GM21423 (cell line): ENCODE results near the gene AHNAK2.
"Not testable (repeated sequence)": the region's sequence is repeated elsewhere in the genome, so short reads cannot be mapped to it uniquely, and the experiment has no call there.

Experiments
- ATAC-seq: cut with Tn5 transposase; IDR thresholded peaks from one replicate; pipeline ENCODE4 v1.9.1; 2021; ENCODE audit warnings: mild to moderate bottlenecking, moderate library complexity; ENCODE audit not compliant: unreplicated experiment

AHNAK2 gene

DNA sequence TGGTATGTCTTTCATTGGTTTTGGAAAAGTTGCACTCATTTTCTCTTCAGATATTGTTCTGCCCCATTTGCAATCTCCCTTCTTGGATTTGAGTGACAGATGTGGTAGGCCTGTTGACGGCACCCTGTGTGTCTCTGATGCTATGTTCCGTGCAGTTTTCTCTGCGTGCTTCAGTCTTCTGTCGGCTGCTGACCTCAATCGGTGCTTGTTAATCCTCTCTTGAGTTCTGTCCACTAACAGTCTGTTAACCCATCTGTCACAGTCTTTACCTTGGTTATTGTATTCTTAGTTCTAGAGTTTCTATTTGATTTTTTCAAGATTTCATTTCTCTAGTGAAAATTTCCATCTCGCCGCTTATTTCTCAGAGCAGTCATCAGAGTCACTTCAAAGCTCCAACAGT lies 74.2 kb downstream of the AHNAK2 start:
- ATAC-seq = no peak

DNA sequence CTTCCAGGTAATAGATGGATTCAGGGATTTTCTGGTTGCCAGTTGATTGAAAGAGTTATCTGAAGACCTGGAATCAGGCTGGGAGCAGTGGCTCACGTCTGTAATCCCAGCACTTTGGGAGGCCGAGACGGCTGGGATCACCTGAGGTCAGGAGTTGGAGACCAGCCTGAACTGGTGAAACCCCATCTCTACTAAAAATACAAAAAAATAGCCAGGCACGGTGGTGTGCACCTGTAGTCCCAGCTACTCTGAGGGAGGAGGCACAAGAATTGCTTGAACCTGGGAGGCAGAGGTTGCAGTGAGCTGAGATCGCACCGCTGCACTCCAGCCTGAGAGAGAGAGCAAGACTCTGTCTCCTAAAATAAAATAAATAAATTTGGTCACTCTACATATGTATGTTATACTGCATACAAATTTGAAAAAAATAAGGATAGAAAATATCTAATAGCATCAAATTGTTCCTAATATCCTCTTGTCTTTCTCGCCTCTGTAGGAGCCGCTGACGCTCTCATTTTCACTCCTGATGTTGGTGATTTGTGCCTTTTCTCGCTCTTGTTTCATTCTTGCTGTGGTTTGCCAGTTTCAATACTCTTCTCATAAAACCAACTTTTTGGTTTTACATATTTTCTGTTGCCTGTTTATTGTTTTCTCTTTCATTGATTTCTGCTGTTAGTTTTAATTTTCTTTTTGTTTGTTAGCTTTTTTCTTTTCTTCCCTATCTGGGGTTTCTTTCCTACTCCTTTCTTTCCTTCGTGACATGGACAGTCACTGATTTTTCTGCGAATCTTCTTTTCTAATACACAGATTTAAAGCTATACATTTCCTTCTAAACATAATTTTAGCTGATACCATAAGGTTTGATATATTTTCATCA lies 77.3 kb downstream of the AHNAK2 start:
- no peak for ATAC-seq

DNA sequence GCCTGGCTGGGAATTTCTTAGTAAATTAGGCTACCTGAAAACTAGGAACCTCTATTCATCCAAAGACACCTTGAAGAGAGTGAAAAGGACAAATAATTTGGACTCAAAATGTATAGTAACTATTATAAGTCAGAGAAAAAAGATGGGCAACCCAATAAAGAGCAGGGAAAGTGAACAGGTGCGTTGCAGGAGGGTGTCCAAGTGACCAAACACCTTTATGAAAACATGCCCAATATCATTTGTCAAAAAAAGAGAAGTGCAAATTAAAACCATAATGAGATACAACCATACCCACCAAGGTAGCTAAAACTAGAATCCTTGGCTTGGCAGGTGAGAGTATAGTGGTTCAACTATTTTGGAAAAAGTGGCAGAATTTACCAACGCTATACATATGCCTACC lies 78.4 kb downstream of the AHNAK2 start:
- ATAC-seq = no peak

DNA sequence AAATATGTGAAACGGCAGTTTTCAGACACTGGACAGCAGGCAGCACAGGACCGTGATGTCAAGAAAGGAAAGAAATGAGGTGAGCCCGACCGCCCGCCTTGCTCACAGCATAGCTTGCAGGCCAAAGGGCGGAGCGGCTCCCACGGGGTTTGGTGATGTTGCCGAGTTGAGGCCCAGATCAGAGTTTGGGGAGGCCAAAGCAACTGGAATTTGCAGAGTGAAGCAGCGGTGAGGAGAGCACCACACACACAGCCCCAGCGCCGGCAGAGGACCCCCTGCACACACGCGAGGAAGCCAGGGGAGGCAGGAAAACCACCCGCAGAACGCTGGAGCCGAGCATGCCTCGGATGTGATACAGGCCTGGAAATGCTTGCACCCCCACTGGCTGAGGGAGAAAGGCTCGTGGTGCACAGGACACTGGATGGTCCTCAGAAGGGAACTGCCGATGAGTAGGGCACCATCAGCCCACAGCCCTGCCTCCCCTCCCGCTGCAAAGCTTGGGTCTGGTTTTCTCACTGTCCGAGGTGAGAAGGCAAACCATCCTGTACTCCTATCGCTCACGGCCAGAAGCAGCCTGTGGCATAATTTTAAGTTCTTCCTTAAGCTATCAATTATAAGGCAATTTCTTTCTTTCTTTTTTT lies 79.2 kb downstream of the AHNAK2 start:
- ATAC-seq = no peak

DNA sequence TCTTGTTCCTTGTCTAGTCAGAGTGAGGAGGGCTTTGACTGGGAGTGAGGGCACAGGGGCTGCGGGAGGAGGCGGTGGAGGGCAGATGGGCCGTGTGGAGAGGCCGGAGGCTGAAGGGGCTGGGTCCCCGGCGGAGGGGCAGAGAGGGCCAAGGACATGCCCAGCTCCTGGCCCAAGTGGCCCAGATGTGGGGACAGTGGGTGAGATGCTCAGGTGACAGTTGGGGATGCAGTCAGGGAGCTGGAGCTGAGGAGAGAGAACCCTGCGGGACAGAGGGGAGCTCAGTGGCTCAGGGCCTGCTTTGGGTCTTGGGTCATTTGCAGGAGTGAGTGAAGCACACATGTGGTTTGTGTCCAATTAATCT lies 80.0 kb downstream of the AHNAK2 start:
- no peak for ATAC-seq

DNA sequence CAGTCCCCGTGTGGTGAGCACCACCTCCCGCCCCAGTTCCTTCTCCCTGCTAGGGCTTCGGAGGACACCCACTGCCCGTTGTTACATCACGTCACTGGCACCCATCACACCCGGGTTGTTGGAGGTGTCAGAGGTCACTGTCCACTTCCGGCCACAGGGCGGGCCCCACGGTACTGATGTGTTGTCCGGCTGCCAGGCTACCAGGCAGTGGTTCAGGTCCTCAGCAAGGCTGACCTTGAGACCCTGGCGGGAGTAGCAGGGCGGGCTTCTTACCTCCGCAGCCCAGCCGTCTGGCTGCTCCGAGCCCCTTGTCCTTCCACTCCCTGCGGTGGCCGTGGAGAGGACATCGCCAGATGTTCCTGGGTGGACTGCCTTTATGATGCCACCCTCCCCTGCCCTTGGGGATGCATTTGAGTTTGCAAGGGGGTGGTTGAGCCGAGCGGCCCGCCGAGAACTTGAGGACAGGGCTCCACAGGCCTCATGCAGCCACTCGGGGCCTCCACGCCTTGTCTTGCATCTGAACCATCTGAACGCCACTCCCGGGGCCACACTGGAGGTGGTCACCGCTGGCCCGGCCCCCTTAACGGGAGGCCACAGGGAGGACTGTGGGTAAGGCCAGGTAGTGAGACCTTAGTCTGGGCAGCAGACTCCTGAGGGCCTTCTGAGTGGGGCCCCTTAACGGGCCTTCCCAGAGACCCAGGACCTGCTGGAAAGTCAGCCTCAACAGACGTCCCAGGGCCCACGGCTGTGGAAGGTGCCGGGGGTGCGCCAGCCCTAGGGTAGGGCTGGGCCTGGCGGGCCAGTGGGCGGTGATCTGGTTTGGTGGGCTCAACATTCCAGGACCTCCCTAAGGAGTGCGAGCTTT lies 80.6 kb downstream of the AHNAK2 start:
- no peak for ATAC-seq

DNA sequence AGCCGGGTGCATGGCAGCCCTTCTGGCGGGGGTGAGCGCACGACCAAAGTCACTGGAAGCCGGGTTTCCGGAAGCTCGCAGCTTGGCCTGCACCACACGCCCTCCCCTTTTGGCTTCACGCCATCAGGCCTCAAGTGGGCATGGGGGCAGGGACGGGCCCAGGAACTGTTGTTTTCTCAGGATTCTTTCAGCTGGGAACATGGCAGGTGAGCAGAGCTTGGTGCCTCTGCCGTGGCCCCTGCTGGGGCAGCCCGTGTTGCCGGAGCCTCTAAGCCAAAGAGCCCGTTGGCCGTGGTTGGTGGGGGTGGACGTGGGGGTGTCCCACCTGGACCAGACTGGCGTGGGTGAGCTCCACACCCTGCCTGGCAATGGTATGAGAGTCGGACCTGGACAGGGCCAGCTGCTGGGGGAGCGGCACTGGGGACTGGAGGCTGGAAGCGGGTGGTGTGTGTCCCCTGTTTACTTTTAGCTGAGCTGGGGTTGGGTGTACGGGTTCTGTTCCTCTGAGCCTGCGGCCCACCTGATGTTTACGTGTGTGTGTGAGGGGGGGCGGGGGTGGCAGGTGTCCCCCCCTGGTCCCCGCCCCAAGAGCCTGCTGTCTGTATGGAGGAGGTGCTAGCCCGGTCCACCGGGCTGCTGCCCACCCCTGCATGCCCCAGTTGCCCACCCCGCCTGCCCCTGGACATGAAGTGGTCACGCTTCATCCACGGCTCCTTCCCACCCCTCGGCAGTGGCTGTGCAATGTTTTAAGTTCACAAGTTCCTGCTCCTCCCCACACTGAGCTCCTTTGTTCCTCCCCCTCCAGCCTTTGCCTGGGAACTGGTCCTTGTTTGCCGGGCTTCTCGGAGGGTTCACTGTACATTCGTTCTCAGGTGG lies 82.2 kb downstream of the AHNAK2 start:
- no peak for ATAC-seq

DNA sequence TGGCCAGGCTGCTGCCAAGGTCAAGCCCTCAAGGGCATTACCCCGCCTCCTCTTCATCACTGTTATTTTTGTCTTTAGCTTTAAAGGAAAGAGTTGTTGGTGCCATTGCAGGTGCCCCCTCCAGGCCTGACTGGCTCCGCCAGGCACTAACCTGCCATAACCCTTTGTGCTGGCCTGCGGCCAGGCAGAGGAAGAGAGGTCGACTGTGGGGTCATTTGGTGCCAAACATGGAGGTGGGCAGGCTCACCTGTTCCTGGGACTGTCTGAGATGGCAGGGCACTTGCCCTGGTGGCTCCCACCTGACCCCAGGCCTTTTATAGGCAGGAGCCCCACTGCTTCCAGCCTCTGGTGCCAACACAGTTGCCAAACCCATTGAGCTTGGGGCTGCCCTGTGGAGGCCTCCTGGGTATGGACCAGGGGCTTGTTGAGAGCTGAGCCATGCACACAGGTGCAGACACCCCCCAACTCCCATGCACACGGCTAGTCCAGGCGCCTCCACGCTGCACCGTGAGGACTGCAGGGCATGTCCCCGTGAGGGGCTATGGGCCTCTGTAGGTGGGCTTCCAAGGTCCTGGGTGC lies 82.9 kb downstream of the AHNAK2 start:
- no peak for ATAC-seq

DNA sequence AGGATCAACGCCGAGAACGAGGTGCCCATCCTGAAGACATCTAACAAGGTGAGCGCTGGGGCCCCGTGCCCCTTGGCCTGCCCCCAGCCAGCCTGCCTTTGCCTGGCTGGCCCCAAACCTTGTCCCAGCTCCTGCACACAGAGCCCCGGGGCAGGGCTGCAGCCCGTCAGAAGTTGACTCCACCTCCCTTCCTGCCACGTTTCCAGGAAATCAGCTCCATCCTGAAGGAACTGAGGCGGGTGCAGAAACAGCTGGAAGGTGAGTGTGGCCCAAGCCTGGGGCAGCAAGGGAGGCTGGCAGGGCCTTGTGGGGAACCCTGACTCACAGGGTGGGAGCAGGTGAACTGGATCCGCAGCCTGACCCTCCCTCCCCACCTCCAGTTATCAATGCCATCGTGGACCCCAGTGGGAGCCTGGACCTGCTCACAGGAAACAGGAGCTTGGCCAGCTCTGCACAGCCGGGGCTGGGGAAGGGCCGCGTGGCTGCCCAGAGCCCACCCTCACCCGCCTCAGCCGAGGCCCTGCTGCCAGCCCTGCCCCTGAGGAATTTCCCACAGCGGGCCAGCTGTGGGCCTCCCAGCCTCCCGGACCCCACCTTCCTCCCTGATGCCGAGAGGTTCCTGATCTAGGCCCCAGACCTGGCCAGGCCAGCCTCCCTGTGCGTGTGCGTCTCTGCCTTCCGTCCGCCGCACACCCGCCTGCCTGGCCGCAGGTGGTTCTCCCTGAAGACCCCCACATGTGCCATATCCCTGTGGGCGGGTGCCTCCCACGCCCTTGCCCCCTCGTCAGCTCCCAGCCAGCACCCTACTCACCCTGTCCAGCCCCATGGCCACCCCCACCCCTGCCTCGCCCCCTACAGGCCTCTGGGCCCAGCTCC lies 83.6 kb downstream of the AHNAK2 start:
- ATAC-seq = no peak

DNA sequence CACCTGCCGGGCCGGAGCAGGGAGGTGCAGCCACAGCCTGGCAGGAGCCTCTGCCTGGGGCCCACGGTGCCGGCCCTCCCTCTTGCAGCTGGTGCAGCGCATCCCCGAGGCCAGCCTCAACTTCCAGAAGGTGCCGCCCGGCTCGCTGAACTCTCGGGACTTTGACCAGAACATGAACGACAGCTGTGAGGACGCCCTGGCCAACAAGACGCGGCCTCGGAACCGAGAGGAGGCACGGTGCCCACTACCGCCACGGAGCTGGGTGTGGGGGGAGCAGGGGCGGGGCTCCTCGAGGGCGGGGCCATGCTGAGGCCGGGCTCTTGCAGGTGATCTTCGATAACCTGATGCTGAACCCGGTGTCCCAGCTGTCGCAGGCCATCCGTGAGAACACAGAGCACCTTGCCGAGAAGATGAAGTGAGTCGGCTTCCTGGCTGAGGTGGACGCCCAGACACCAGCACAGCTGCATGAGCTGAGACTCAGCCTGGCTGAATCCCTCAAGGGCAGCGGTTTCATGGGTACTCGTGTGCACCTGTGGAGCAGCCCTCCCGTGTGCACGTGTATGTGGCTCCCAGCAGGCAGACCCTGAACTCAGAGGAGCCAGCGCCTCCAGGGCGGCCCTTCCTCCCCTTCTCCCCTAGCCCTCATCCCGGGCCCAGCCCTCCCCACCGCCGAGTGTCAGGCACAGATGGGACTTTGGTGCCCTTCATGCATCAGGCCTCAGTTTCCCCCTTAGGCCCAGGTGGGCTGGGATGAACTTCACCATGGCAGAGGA lies 84.6 kb downstream of the AHNAK2 start:
- no peak for ATAC-seq

DNA sequence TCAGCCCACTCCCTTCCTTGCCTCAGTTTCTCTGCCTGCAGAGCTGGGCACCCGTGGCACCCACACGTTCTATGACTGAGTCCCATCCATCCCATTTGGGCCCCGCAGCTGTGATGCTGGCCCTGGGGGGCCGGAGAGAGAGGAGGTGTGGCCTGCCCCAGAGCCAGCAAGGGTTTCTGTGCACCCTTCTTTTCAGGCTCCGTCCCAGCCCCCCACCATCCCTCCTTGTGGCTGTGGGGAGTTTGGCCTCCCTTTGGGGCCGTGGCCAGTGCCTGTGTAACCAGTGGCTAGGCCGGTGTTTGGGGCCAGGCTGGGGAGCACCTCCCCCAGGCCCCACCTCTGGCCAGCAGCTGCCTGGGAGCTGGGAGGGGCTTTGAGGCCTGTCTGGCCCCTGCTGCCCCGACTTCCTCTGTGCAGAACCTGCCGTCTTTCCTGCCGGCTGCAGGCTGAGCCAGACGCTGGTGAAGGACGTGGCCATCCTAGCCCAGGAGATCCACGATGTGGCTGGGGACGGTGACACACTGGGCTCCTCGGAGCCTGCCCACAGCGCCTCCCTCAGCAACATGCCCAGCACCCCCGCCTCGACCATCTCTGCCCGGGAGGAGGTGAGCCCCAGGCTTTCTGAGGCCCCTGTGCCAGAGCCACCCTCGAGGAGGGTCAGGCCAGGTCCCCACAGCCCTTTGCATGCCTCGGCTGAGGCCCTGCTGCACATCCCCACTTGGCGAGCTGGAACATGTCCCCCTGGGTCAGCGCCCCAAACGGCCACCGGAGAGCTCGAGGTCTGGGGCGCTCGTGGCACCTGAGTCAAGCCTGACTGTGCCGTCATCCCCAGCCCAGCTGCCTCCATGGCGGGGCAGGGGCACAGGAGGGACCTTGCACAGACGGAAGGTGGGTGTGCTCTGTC lies 85.4 kb downstream of the AHNAK2 start:
- ATAC-seq = no peak

DNA sequence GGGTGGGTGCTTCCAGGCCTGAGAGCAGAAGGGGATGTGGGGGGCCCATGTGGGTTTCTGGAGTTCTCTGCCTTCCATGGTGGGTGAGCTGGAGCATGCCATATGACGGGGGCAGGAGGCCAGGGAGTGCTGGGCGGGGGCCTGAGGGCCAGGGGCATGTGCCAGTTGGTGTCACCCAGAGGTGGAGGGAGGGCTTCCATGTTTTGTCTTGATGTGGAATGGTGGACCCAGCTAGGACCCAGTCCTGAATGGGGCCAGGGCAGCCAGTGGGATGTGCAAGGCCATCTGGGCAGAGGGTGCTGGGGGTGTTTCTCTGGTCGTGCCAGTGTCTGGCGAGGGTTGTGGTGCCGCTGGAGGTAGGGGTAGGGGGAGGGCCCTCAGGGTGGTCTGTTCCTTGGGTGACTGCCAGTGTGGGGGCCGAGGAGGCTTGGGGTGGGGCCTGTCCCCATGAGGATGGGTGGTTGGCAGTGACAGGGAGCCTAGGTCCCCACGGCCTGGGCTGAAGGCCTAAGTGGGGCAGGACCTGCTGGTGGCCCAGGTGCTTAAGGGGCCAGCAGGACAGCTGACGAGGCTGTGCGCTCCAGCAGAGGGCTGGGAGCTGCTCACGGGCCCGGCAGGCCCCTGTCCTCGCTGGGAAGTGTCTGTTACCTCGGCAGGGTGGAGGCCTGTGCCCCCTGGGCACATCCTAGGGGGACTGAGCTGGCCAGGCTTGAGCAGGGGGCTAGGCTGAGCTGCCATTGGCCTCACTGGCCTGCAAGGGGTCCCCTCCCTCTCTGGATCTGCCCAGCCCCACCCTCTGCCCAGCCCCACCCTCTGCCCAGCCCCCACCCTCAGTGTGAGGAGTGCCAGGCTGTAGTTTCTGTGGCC lies 86.3 kb downstream of the AHNAK2 start:
- no peak for ATAC-seq

DNA sequence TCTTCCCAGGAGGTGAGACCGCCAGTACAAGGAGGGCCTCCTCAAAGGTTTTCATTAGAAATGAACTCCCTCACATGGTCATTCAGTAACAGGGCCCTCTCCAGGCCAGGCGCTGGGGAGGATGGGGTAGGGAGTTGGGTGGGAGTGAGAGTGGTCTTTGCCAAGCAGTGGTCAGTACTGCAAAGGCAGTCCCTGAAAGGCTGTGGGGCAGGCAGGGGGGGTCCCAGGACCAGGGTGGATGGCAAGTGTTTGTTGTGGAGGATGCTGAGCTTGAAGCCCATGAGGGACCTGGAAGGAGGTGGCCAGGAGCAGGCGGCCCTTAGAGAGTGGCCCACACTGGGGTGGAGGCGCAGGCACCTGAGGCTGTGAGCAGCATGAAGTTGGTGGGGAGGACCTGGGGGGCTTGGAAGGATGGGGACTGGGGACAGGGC lies 87.0 kb downstream of the AHNAK2 start:
- no peak for ATAC-seq

DNA sequence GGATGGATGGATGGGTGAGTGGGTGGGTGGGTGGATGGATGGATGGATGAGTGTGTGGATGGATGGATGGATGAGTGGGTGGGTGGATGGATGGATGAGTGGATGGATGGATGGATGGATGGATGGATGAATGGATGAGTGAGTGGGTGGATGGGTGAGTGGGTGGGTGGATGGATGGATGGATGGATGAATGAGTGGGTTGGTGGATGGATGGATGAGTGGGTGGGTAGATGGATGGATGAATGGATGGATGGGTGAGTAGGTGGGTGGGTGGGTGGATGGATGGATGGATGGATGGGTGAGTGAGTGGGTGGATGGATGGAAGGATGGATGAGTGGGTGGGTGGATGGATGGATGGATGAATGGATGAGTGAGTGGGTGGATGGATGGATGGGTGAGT lies 87.9 kb downstream of the AHNAK2 start:
- ATAC-seq = not testable (repeated sequence)

DNA sequence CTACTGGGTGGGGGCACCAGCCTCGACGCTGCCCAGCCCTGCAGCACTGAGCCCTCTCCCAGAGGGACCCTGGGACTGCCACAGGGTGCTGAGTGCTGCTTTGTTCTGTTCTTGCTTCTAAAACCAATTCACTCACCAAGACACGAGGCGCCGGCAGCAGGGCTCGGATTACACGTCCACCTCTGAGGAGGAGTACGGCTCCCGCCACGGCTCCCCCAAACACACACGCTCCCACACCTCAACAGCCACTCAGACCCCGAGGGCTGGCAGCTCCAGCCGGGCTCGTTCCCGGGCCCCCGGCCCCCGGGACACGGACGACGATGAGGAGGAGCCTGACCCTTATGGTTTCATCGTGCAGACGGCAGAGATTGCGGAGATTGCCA lies 88.8 kb downstream of the AHNAK2 start:
- no peak for ATAC-seq

DNA sequence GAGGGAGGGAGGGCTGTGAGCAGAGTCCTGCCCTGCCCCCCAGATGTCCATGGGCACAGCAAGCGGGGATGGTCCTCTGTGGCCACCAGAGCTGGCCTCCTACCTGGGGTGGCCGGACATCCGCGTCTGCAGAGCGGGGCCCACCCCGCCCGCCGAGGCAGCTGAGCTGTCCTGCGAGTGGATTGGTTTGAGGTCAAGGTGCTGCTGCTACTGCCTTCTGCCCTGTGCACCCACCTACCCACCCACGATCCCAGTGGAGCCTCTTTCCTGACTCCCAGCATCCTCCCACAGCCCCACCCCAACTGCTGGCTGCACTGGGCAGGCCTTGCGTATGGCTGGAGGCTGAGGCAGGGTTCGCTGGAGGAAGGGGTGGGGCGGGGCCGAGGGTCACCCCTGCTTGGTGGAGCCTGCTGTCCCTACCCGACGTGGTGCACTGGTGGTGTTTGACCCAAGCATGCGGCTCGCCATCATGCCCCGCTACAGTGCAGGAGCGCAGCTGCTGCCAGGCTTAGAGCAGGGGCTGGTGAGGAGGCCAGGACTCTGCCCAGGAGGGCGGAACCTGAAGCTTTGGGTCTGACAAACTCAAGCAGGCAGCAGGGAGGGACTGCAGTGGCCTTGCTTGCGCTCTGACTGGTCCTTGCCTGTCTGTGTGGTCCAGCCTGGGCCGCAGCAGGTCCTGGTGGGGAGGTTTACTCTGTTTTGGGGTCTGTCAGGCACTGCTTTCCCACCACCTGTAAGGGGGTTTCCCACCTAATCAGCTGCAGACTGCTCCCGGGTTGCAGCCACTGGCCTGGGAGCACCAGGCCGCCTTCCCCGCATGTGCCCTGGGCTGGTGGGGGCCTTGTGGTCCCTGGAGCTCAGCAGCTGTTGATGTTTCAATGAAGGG lies 89.4 kb downstream of the AHNAK2 start:
- no peak for ATAC-seq
